ENCODE data around the gene COQ8A.

Gene COQ8A
- long read RNA-seq, donor 1, transcript COQ8A-201 (15 exons, 2,872 nt), result major isoform, 10 of 10 reads
- long read RNA-seq, donor 1, partial matches to known transcripts, result 0 of 10 reads
- long read RNA-seq, donor 1, other reads (novel, unspliced or antisense), result 0 of 10 reads
- long read RNA-seq, donor 2, partial matches to known transcripts, result 0 of 4 reads
- long read RNA-seq, donor 2, other reads (novel, unspliced or antisense), result 0 of 4 reads
- long read RNA-seq, donor 3, partial matches to known transcripts, result 0 of 4 reads
- long read RNA-seq, donor 3, other reads (novel, unspliced or antisense), result 0 of 4 reads
- long read RNA-seq, donor 4, transcript COQ8A-201 (15 exons, 2,872 nt), result major isoform, 9 of 14 reads
- long read RNA-seq, donor 4, partial matches to known transcripts, result 5 of 14 reads
- long read RNA-seq, donor 4, other reads (novel, unspliced or antisense), result 0 of 14 reads
- long read RNA-seq, donor 5, partial matches to known transcripts, result 0 of 4 reads
- long read RNA-seq, donor 5, other reads (novel, unspliced or antisense), result 0 of 4 reads
- long read RNA-seq, donor 6, partial matches to known transcripts, result 6 of 9 reads
- long read RNA-seq, donor 6, other reads (novel, unspliced or antisense), result 0 of 9 reads
- long read RNA-seq, donor 7, transcript COQ8A-201 (15 exons, 2,872 nt), result major isoform, 6 of 21 reads
- long read RNA-seq, donor 7, partial matches to known transcripts, result 14 of 21 reads
- long read RNA-seq, donor 7, other reads (novel, unspliced or antisense), result 0 of 21 reads
- long read RNA-seq, donor 8, transcript COQ8A-201 (15 exons, 2,872 nt), result major isoform, 10 of 10 reads
- long read RNA-seq, donor 8, partial matches to known transcripts, result 0 of 10 reads
- long read RNA-seq, donor 8, other reads (novel, unspliced or antisense), result 0 of 10 reads

DNA sequence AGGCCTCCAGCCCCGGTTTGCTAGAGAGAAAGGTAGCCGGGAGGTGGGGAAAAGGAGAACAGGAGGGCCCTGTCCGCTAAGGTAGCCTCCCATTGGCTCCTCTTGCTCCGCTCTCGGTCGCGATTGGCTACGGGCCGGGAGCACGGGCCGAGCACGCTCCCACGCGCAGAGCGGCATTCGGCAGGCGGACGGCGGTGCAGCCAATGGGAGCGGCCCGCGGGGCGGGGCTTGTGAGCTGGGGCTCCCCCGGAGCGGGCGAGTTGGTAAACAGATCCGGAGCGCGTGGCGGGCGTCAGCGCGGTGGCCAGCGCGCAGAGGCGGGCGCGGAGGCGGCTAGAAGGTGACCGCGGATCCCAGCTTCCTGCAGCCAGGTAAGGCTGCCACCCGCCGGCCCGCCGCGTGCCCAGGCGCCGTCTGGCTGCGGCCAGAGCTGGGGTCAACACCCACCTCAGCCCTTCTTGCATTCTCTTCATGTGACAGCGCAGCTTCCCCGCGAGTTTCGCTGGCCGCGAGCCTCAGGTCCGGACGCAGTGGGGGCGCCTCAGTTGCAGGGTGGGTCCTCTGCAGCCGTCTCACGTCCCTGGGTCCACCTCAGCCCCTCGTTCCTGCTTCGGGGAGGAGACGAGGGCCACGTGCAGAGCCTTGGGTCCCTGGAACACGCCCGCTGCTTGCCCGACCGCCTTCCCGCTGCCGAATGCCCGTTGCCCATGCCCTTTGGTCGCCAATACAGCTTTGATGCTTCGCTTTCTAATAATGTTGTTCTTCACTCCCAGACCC is at the start of gene COQ8A:
Gene COQ8A, plus strand, starts transcription at position 266 of the 777 bp plus-strand sequence. CDS start 21,092 bp downstream, outside the sequence.
- peak; percentile 94 for DNase-seq

DNA sequence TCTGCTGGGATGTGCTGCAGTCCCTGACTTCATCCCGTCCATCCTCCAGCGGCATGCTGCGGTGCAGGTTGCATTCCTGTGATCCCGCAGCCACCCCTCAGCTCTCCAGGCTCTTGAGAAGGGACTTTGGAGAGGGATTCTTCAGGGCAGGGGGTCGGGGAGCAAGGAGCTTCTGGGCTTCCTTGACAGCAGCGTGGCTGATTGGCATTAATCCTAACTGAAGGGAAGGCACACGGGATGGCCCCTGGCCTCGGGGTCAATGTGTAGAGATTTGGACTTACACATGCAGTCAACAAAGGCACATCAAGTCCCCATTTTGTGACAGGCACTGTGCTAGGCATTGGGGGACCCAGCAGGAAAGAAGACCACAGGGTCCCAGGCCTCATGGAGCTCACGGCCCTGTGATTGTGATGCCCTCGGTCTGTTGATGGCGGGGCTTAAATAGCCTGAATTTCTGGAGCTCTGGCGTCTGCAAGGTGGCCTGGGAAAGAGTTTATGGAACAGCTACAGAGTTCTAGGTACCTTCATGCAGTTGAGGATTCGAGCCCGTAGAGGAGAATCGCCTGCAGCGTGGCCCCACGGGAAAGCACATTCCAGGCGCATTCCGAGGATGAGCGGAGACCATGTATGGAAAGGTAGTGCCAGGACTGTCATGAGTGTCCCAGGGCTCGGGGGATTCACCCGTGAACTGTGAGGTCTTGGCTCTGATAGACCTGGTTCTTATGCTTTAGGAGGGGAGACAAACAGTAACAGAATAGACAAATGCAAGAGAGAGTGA is 49.6 kb upstream of the COQ8A start:
- no peak for DNase-seq

DNA sequence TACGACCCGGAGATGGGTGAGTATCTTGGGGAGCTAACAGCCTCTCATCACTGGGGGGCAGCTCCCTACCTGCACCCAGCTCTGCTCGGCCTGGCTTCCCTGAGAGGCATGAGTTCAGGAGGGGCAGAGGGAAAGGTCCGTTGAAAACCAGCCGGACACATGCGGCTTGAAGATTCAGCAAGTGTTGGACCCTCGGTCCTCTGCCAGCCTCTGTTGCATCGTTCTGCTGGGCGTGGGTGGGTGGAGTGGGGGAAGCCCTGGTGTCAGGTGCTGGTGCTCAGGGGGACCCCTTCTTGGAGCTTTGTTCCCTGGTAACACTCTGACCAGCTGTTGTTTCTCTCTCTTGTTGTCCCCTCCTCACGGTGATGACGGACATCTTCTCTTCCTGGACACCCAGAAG is 48.7 kb upstream of the COQ8A start:
- DNase-seq, result no peak

DNA sequence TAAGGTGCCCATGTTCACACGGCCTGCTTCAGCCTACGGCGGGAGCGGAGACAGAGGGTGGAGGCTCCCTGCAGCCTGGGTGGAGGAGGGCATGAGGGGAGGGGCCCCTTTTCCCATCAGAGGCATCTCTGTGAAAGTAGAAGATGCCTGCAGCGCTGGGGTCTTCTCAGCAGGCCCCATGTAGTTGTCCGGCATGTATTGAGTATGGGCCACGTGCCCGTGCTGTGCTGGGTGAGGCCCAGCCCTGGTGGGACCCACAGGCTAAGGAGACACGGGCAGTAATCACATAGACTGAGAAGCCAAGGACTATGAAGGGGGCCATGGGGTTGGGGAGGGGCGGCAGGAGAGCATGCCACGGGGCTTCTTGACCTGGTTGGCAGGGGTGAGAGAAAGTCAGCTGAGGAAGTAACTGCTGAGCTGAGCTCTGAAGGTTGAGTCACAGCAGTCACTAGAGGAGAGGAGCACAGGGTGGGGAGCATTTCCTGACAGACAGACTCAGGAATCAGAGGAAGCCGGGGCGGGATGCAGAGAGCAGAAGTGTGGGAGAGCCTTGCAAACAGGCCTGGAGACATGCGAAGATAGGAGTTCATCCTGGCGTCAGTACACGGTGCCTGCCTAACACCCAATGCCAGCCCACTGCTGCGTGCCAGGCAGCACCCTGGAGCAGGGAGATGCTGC is 48.1 kb upstream of the COQ8A start:
- no peak for DNase-seq

DNA sequence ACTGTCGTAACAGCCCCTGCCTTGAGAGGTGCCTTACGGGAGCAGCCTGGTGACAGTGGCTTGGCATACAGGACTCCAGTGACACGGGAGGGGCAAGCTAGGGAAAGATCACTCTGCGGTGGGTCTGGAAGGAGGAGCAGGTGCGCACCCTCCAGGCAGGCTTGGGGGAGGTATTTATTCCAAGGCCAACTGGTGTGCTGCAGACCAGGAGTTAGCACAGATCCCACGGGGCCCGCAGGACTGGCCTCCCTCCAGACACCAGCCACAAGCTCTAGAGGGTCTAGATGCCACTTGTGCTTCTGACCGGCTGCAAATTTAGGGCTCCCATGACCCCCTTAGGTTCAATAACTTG is 47.6 kb upstream of the COQ8A start:
- no peak for DNase-seq

DNA sequence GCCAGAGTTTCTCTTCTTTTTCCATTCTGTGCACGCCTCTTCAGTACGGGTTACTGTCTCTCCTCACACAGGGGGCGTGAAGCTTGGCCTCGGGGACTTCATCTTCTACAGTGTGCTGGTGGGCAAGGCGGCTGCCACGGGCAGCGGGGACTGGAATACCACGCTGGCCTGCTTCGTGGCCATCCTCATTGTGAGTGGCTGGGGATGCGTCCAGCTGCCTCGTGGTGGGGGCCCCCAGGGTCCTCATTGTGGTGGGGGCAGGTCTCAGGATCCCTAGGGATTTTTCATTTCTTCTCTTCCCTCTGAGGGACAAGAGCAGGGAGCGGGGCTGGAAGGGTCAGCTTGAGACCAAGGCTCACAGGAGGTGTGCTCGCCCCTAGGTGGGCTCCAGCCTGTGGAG is 46.2 kb upstream of the COQ8A start:
- DNase-seq, result no peak

DNA sequence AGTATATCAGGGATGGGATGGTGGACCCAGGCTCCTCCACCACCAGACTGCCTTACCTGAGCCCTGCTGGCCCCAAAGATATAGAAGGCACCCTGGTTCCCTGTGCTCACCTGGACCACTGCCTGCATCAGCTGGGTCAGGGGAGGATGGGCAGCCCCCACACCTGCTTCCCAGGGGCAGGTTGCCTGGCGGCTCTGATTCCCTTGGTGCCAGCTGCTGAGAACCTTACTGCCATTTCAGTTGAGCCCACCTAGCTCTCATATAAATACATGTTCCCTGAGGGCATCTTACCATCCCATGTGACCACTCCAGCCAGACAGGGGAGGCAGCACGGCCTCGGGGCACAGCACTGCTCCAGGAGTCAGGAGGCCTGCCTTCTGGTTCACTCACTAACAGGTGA is 45.3 kb upstream of the COQ8A start:
- no peak for DNase-seq

DNA sequence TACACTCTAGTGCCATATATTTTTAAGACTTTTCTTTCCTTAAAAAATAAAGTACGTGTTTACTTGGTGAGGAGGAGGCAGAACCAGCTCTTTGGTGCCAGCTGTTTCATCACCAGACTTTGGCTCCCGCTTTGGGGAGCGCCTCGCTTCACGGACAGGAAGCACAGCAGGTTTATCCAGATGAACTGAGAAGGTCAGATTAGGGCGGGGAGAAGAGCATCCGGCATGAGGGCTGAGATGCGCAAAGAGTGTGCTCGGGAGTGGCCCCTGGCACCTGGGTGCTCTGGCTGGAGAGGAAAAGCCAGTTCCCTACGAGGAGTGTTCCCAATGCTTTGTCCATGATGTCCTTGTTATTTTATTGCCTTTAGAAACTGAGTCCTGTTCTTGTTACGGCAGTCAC is 44.5 kb upstream of the COQ8A start:
- no peak for DNase-seq

DNA sequence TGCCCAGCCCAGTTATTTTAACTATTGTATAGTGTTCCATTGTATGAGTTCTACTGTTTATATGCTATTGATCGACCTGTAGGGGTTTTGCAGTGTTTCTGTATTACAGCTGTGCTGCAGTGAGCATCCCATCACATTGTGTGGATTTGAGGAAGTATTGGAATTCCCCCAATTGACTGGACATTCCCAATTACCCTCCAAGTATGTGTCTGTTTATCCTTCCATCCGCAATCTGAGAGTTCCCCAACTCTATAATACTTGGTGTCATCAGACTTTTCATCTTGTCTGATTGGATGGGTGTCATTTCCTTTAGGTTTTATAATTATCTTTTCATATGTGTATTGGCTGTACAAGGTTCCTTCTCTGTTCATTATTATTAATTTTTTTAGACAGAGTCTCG is 41.8 kb upstream of the COQ8A start:
- DNase-seq, result no peak

DNA sequence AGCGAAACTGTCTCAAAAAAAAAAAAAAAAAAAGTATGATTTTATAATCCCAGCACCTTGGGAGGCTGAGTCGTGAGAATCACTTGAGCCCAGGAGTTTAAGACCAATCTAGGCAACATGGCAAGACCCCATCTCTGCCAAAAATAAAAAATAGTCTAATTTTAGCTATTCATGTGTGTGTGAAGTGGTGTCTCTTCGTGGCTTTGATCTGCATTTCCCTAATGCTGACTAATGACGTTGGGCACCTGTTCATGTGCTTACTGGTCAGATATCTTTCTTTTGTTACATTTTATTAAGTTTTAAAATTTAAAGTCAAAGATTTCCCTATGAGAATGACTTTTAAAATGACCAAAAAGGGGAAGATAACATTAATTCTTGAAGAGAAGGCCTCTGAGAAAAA is 38.7 kb upstream of the COQ8A start:
- DNase-seq, result no peak

DNA sequence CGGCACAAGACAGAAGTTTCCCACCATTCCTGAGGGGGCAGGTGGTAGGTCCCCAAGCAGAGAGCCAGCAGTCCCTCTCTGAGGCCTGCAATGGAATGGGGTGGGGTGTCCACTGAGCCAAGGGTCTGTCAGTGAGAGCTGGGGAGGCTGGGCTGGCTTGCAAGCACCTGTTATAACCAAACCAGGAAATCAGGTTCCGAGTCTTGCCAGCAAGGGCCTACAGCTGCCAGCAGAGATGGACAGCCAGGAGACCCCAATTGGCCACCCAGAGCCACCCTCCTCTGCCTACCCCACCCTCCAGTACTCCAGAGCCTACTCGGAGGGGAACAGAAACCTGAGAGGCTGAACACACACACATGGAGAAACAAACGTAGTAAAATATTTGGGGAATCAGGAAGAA is 37.5 kb upstream of the COQ8A start:
- no peak for DNase-seq

DNA sequence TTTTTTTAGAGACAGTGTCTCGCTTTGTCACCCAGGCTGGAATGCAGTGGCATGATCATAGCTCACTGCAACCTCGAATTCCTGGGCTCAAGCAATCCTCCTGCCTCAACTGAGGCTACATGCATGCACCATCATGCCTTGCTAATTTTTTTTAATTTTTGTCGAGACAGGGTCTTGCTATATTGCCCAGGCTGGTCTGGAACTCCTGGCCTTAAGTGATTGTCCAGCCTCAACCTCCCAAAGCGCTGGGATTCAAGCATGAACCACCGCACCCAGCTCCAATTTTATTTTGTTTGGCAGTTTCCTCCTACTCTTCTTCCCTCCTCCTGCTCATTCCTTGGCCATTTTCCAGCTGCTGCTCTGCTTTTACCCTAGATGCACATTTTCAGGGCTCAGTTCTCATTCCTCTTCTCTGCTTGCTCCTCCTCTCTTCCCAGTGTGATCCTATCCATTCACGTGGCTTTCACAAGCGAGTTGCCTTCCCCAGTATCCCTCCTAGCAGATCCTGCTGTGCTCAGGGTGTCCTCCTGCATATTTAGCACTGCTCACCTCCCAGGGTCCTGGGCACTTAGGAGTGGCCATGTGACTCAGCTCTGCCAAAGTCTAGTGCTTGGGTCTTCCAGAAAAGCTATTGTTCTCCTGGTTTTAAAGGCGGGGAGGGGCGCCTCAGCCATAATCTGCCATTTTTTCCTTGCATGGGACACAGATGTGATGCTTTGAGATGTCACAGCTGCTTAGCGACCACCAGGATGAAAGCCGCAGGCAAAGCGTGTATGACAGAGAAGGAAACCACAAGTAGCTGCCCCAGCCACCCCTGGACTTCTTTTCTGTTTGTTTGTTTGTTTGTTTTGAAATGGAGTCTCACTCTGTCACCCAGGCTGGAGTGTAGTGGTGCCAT is 36.0 kb upstream of the COQ8A start:
- peak; percentile 50 for DNase-seq

DNA sequence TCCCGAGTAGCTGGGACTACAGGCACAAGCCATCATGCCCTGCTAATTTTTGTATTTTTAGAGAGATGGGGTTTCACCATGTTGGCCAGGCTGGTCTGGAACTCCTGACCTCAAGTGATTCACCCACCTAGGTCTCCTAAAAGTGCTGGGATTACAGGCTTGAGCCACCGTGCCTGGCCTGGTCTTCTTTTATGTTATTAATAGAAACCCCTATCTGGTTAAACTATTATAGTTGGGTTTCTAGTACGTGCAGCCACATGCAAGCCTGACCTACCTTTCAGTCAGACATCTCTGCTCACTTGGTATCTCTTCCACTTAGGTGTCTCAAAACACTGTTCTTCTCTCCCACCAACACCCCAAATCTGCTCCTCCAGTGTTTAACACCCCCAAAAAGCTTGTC is 35.3 kb upstream of the COQ8A start:
- DNase-seq, result no peak

DNA sequence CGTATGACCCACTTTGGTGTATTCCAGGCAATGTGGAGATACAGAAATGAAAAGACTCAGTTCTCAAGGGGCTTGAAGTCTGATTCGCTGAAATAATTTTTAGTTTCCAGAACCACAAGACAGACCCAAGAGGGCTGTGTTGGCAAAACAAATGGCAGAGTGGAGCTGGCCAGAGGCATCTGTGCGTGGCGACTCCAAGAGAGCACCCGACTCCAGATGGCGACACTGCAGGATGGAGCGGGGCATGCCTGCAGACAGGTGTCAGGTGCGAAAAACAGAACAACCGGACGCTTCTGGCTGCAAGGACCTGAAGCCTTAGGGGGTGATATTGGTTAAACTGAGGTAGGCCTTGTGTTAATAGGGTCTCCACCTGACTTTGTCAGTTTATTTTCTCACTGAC is 31.7 kb upstream of the COQ8A start:
- DNase-seq, result no peak

DNA sequence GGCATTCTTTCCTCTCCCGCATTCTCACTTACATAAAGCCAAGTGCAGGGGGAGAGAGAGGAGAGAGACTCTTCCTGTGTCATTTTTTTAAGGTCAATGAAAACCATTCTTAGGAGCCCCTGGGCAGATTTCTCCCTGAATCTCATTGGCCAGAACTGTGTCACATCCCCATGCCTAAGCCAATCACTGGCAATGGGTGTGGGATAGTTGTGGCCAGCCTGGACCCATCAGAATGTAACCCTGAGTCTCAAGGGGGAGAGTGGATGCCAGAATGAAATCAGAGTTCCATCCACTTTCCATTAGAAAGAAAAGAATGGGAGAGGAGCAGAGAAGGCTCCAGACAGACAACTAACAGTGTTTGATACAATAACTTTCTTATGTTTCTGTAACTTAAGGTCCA is 31.2 kb upstream of the COQ8A start:
- no peak for DNase-seq

DNA sequence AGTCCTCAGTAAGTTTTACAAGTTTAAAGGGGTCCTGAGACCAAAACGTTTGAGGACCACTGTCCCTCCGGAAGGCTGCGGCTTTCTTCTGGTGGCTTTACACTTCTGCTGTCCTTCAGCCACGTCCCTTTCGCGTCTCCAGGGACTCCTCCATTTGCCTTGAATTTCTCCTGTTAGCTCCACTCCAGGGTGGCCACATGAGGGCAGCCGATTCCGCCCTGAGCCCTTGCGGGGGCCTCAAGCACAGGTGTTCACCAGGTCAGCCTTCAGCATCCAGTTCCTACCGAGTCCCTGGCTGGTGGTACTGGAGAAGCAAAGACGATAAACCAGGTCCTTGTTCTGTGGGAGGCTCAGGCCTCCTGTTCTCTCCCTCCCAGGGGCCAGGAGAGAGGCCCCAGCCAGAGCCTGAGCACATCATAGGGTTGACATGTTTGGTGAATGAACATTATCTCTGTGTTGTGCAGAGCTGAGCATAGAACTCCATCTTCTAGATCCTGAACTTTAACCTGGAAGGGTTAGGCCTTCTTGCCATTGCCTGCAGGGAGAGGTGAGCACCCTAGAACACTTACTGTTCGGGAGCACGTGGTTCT is 27.4 kb upstream of the COQ8A start:
- DNase-seq, result peak; percentile 41

DNA sequence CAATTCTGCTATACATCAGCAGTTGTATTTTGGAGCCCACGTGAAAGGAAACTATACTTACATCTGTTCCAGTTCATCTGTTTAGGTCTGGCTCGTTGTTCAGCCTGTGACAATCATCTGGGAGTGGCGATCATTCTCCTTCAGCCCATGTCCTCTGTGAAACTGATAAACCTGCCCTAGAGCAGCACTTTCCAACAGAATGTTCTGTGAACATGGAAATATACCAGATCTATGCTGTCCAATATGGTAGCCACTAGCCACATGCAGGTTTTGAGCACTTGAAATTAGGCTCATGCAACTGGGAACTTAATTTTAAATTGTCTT is 24.5 kb upstream of the COQ8A start:
- no peak for DNase-seq

DNA sequence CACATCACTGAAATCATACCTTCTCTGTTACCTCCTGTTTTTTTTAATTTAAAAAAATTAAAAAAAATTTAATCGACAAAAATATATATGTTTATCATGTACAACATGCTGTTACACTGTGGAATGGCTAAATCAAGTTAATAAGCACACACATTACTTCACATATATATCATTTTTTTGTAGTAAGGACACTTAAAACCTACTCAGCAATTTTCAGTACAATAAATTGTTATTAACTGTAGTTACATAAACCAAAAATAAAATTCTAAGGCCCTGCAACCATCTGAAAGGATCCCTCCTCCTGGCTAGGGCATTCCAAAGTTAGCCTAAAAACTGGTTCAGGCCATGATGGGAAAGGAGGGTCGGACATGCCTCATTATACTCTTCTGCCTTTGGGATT is 23.6 kb upstream of the COQ8A start:
- no peak for DNase-seq

DNA sequence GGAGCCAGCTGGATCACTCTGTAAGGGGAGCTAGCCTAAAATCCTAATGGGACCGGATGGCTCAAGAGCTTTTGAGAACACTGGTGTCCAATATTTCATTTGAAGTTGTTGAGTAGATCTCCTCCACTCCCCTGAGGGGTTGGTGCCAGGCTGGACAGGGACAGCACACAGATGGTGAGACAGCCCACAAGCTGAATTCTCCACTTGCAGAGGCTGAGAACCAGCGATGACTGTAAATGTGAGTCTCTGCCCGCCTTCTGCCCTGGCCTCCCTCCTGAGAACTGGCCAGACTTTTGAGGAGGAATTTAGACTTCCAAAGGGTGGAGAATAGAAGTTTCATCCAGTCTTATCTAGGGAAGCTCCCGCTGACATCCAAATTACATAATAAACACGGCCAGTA is 20.5 kb upstream of the COQ8A start:
- DNase-seq, result no peak

DNA sequence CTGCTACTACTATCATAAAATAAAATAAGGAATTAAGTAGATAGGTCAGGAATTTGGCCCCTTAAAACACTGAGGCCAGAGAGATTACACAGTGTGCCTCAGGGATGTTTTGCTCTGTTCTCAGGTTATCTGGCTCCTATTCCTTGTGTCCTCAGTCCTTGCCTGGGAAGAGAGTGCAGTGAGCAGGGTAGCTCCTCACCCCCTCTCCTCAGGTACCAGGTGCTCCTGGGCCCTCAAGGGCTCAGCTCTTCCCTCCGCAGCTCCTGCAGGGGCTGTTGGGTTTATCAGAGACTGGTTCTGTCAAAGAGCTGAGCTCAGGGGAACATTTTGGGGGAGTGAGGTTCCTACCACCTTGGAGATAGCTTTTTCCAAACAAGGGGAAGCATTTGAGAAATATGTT is 20.1 kb upstream of the COQ8A start:
- DNase-seq, result no peak

All from right kidney (tissue), 9 donors.